Measurements from ENCODE around the gene BCAM. TPM values are rescaled to one million over a fixed set of nuclear protein-coding genes. Genes with fewer than 3 reads are reported as not detected.

BCAM gene
- polyA plus RNA-seq, 1 donor from 2014 or later = 0.54 TPM

GRCh38 chr19:44789943-44790483 lies 18.9 kb upstream of the BCAM start:
- no peaks in the 10 kb centered on the region for H4K20me1 ChIP-seq (ENCODE audit: insufficient read depth)
- H2AFZ ChIP-seq (ENCODE audit: low read depth, low read length) = no peak overlapping the region
- no peak overlapping the region for H3K4me2 ChIP-seq (ENCODE audit: low read length)
- no peaks in the 10 kb centered on the region for H3K9me3 ChIP-seq (ENCODE audit: low read length)
- H3K9me2 ChIP-seq (ENCODE audit: insufficient read depth, low read length) = no peaks in the 10 kb centered on the region
- no peaks in the 10 kb centered on the region for H3F3A ChIP-seq (ENCODE audit: insufficient read depth, low read length, poor library complexity, severe bottlenecking)
- no peak overlapping the region for H3K27ac ChIP-seq (ENCODE audit: low read length)
- no peak overlapping the region for H3K4me3 ChIP-seq (ENCODE audit: low read length)
- H3K79me2 ChIP-seq (replicated peaks; ENCODE audit: insufficient read depth, low read length) = no peaks in the 10 kb centered on the region
- H3K36me3 ChIP-seq (ENCODE audit: insufficient read depth, low read length) = no peaks in the 10 kb centered on the region
- H3K27me3 ChIP-seq (ENCODE audit: insufficient read depth, low read depth, low read length) = no peaks in the 10 kb centered on the region
- H3K9ac ChIP-seq (ENCODE audit: low read length) = no peak overlapping the region
- no peak for TF ChIP-seq POLR2AphosphoS5 (IDR thresholded peaks at IDR 0.05)
- no peak for TF ChIP-seq TAF1 (IDR thresholded peaks at IDR 0.05; ENCODE audit: low read depth)
- no peak for TF ChIP-seq EP300 (conservative IDR thresholded peaks at IDR 0.05; ENCODE audit: poor library complexity, severe bottlenecking)
- no peak for TF ChIP-seq EZH2 (IDR thresholded peaks at IDR 0.05; ENCODE audit: borderline replicate concordance, insufficient read depth, low read length, poor library complexity, severe bottlenecking)
- TF ChIP-seq CTCF (IDR thresholded peaks at IDR 0.05; ENCODE audit: poor library complexity, severe bottlenecking) = no peak
- TF ChIP-seq REST (IDR thresholded peaks at IDR 0.05; ENCODE audit: borderline replicate concordance) = no peak
- no peak for TF ChIP-seq SMC3 (conservative IDR thresholded peaks at IDR 0.05; ENCODE audit: poor library complexity)
- no peak for TF ChIP-seq RAD21 (conservative IDR thresholded peaks at IDR 0.05)
- TF ChIP-seq MXI1 (conservative IDR thresholded peaks at IDR 0.05; ENCODE audit: poor library complexity, severe bottlenecking) = no peak

GRCh38 chr19:44792281-44792680 lies 16.6 kb upstream of the BCAM start:
- Histone ChIP-seq H3K27ac (ENCODE audit: low read length) (no peak overlapping the region), H3K9ac (ENCODE audit: low read length) (no peak overlapping the region), H3K36me3 (ENCODE audit: insufficient read depth, low read length) (no peaks in the 10 kb centered on the region), H3F3A (ENCODE audit: insufficient read depth, low read length, poor library complexity, severe bottlenecking) (no peaks in the 10 kb centered on the region), H4K20me1 (ENCODE audit: insufficient read depth) (no peaks in the 10 kb centered on the region), H3K4me3 (ENCODE audit: low read length) (no peak overlapping the region), H3K27me3 (ENCODE audit: insufficient read depth, low read depth, low read length) (no peaks in the 10 kb centered on the region), H2AFZ (ENCODE audit: low read depth, low read length) (no peak overlapping the region), H3K79me2 (replicated peaks; ENCODE audit: insufficient read depth, low read length) (no peaks in the 10 kb centered on the region), H3K9me2 (ENCODE audit: insufficient read depth, low read length) (no peaks in the 10 kb centered on the region), H3K9me3 (ENCODE audit: low read length) (no peaks in the 10 kb centered on the region), H3K4me2 (ENCODE audit: low read length) (no peak overlapping the region)
- no peak for TF ChIP-seq POLR2AphosphoS5 (IDR thresholded peaks at IDR 0.05)
- no peak for TF ChIP-seq EP300 (conservative IDR thresholded peaks at IDR 0.05; ENCODE audit: poor library complexity, severe bottlenecking)
- TF ChIP-seq RAD21 (conservative IDR thresholded peaks at IDR 0.05) = no peak
- TF ChIP-seq MXI1 (conservative IDR thresholded peaks at IDR 0.05; ENCODE audit: poor library complexity, severe bottlenecking) = no peak
- no peak for TF ChIP-seq TAF1 (IDR thresholded peaks at IDR 0.05; ENCODE audit: low read depth)
- TF ChIP-seq REST (IDR thresholded peaks at IDR 0.05; ENCODE audit: borderline replicate concordance) = no peak
- TF ChIP-seq EZH2 (IDR thresholded peaks at IDR 0.05; ENCODE audit: borderline replicate concordance, insufficient read depth, low read length, poor library complexity, severe bottlenecking) = no peak
- no peak for TF ChIP-seq SMC3 (conservative IDR thresholded peaks at IDR 0.05; ENCODE audit: poor library complexity)
- no peak for TF ChIP-seq CTCF (IDR thresholded peaks at IDR 0.05; ENCODE audit: poor library complexity, severe bottlenecking)

Data from neural cell (in vitro differentiated cells).